WTC11 (cell line): ENCODE measurements around the gene RAMACL. TPM values are rescaled to one million over a fixed set of nuclear protein-coding genes. Genes with fewer than 3 reads are reported as not detected.
A peak's percentile ranks its signal among the peaks of the same experiment; 100 is the strongest.

ENCODE experiments used
- ATAC-seq: fragments of 200-7000 bp; cut with Tn5 transposase; 2 replicates; pipeline ENCODE4 v1.10.0; 2021; ENCODE audit warnings: mild to moderate bottlenecking, moderate library complexity
- CTCF ChIA-PET: fragments of 300-600 bp; sonication (Branson Sonifier 250); formaldehyde crosslinking; loops from one replicate; lab custom pipeline; 2021; ENCODE audit warnings: antibody characterized with exemption; lab: Charles Lee
- POLR2A ChIA-PET: fragments of 350-600 bp; sonication (Branson Sonifier 250); formaldehyde crosslinking; loops from one replicate; lab custom pipeline; 2021; ENCODE audit warnings: antibody characterized with exemption; lab: Charles Lee
- DNase-seq: peaks from one replicate; pipeline ENCODE4 v3.0.0; 2021; ENCODE audit warnings: low spot score
- H3K27ac Mint-ChIP-seq: 2 replicates; pipeline ENCODE4 v1.8.0; 2021; ENCODE audit warnings: mixed read lengths
- H3K27me3 Mint-ChIP-seq: 2 replicates; pipeline ENCODE4 v1.8.0; 2021; ENCODE audit warnings: low read depth, mild to moderate bottlenecking, moderate library complexity, mixed read lengths
- H3K36me3 Mint-ChIP-seq: 2 replicates; pipeline ENCODE4 v1.8.0; 2021; ENCODE audit warnings: mixed read lengths
- H3K4me1 Mint-ChIP-seq: 2 replicates; pipeline ENCODE4 v1.8.0; 2022; ENCODE audit warnings: mixed read lengths
- H3K4me3 Mint-ChIP-seq: 2 replicates; pipeline ENCODE4 v1.8.0; 2021; ENCODE audit warnings: mild to moderate bottlenecking, moderate library complexity, mixed read lengths
- H3K9me3 Mint-ChIP-seq: 2 replicates; pipeline ENCODE4 v1.8.0; 2021; ENCODE audit warnings: mixed read lengths
- CREB1 ChIP-seq: sonication (generic); formaldehyde crosslinking; IDR thresholded peaks from 2 replicates; pipeline ENCODE4 v1.8.0; 2023; ENCODE audit warnings: mild to moderate bottlenecking, missing genetic modification reagents
- ESRRA ChIP-seq: sonication (generic); formaldehyde crosslinking; IDR thresholded peaks from 2 replicates; pipeline ENCODE4 v1.8.1; 2022; ENCODE audit warnings: mild to moderate bottlenecking, missing genetic modification reagents, borderline replicate concordance
- HMGA2 ChIP-seq: fragments of 250-450 bp; sonication (Bioruptor Pico); IDR thresholded peaks from 2 replicates; pipeline ENCODE4 v1.4.0; 2021; ENCODE audit warnings: mild to moderate bottlenecking, moderate library complexity
- IRF2 ChIP-seq: sonication (generic); formaldehyde crosslinking; IDR thresholded peaks from 2 replicates; pipeline ENCODE4 v1.8.0; 2022; ENCODE audit warnings: low read depth, missing genetic modification reagents, borderline replicate concordance
- JAZF1 ChIP-seq: fragments of 250-450 bp; sonication (Bioruptor Pico); IDR thresholded peaks from 2 replicates; pipeline ENCODE4 v1.9.0; 2021; ENCODE audit warnings: moderate library complexity, mild to moderate bottlenecking, inconsistent platforms
- JUN ChIP-seq: sonication (generic); formaldehyde crosslinking; IDR thresholded peaks from 2 replicates; pipeline ENCODE4 v1.8.0; 2023; ENCODE audit warnings: mild to moderate bottlenecking, missing genetic modification reagents
- MXD4 ChIP-seq: fragments of 250-450 bp; sonication (Bioruptor Pico); IDR thresholded peaks from 2 replicates; pipeline ENCODE4 v1.8.0; 2021; ENCODE audit warnings: mild to moderate bottlenecking, moderate library complexity, borderline replicate concordance
- NR2C2 ChIP-seq: sonication (generic); formaldehyde crosslinking; IDR thresholded peaks from 2 replicates; pipeline ENCODE4 v1.8.0; 2022; ENCODE audit warnings: mild to moderate bottlenecking, missing genetic modification reagents
- OVOL2 ChIP-seq: fragments of 250-450 bp; sonication (Bioruptor Pico); IDR thresholded peaks from 2 replicates; pipeline ENCODE4 v1.9.0; 2021; ENCODE audit warnings: mild to moderate bottlenecking, borderline replicate concordance
- SP1 ChIP-seq: sonication (generic); formaldehyde crosslinking; conservative IDR thresholded peaks from 2 replicates; pipeline ENCODE4 v1.8.1; 2022; ENCODE audit warnings: missing genetic modification reagents
- TEAD4 ChIP-seq: sonication (generic); formaldehyde crosslinking; IDR thresholded peaks from 2 replicates; pipeline ENCODE4 v1.8.0; 2022; ENCODE audit warnings: mild to moderate bottlenecking, missing genetic modification reagents
- ZBTB21 ChIP-seq: sonication (generic); formaldehyde crosslinking; IDR thresholded peaks from 2 replicates; pipeline ENCODE4 v1.8.1; 2023; ENCODE audit warnings: mild to moderate bottlenecking, missing genetic modification reagents, borderline replicate concordance
- ZNF121 ChIP-seq: sonication (generic); formaldehyde crosslinking; IDR thresholded peaks from 2 replicates; pipeline ENCODE4 v1.8.0; 2023; ENCODE audit warnings: missing genetic modification reagents
- total RNA-seq: library from RNA; stranded (reverse); gene quantifications from 3 replicates; pipeline ENCODE4 v1.2.3, GENCODE V29; 2021
- TF ChIP-seq, protein P1 (sequence below): sonication (generic); formaldehyde crosslinking; IDR thresholded peaks from 2 replicates; pipeline ENCODE4 v1.8.1; 2023; ENCODE audit warnings: mild to moderate bottlenecking, moderate library complexity, missing genetic modification reagents
- TF ChIP-seq, protein P2 (sequence below): fragments of 250-450 bp; sonication (Bioruptor Pico); IDR thresholded peaks from 2 replicates; pipeline ENCODE4 v1.9.0; 2021; ENCODE audit warnings: mild to moderate bottlenecking
- TF ChIP-seq, protein P3 (sequence below): sonication (generic); formaldehyde crosslinking; IDR thresholded peaks from 2 replicates; pipeline ENCODE4 v1.8.1; 2023; ENCODE audit warnings: mild to moderate bottlenecking, missing genetic modification reagents, moderate library complexity
- TF ChIP-seq, protein P4 (sequence below): sonication (generic); formaldehyde crosslinking; IDR thresholded peaks from 2 replicates; pipeline ENCODE4 v1.8.1; 2022; ENCODE audit warnings: mild to moderate bottlenecking, missing genetic modification reagents, moderate library complexity, borderline replicate concordance
- TF ChIP-seq, protein P5 (sequence below): fragments of 250-450 bp; sonication (Bioruptor Pico); IDR thresholded peaks from 2 replicates; pipeline ENCODE4 v2.1.2; 2022; ENCODE audit warnings: mild to moderate bottlenecking, moderate library complexity
- TF ChIP-seq, protein P6 (sequence below): sonication (generic); formaldehyde crosslinking; IDR thresholded peaks from 2 replicates; pipeline ENCODE4 v1.8.0; 2023; ENCODE audit warnings: mild to moderate bottlenecking, missing genetic modification reagents

Gene RAMACL
- total RNA-seq, 1 experiment from 2014 or later = 0.79 TPM

DNA sequence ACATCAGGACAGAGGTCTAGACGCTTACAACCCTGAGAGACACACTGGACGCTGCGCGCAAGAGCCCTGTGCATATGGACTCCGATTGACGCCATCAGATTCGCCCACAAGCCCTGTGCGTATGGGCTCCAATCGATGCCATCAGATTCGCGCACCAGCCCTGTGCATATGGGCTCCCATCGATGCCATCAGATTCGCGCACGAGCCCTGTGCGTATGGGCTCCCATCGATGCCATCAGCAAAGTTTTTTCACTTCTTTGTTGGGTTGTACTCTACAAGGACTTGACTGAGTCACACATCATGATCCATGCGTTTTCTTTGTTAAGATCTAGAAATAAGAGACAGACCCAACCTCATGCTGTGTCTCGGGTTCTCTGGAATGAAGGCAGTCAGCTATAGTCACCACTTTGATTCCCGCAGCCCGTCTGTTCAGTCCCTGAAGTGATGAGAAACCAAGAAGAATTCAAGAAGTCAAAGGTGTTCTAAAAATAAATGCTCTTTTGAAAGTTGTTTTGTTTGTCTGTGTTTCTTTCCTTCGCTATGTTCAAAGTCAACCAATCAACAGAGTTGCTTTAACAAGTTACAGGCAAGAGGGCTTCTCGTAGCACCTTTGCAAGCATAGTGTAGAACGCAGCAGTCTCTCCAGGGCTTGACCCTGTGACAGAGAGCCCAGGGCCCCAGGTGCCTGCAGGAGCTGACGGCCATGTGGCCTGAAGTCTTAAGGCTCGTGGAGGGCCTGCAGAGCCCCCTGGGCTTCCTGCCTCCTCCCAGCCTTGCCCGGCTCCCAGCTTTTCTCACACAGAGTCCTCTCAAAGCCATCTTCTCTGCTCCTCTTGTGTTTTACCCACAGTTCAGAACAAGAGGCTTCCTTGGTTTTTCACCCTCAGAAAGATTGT is 32.6 kb upstream of the RAMACL start:
- Mint-ChIP-seq H3K9me3 (no peaks in the 10 kb centered on the region), H3K4me1 (peaks cover 65% of the 10 kb centered on the region), H3K27ac (peak overlapping the region; percentile 62; the same call in 1 of the 2 replicates), H3K4me3 (no peak overlapping the region), H3K36me3 (peaks cover 13% of the 10 kb centered on the region), H3K27me3 (no peaks in the 10 kb centered on the region)
- POLR2A ChIA-PET = no interaction called here
- ATAC-seq = no peak
- no peak for DNase-seq
- CTCF ChIA-PET = interaction anchor here (0.7 kb wide), 1 partner anchor 8 kb away, joined by 3 read pairs; the partner anchor contains the start of gene RPS6KA2
- TF ChIP-seq JUN (CRISPR knock-in tag) (no peak), MXD4 (CRISPR knock-in tag) (no peak)
- TF ChIP-seq, protein P1, sequence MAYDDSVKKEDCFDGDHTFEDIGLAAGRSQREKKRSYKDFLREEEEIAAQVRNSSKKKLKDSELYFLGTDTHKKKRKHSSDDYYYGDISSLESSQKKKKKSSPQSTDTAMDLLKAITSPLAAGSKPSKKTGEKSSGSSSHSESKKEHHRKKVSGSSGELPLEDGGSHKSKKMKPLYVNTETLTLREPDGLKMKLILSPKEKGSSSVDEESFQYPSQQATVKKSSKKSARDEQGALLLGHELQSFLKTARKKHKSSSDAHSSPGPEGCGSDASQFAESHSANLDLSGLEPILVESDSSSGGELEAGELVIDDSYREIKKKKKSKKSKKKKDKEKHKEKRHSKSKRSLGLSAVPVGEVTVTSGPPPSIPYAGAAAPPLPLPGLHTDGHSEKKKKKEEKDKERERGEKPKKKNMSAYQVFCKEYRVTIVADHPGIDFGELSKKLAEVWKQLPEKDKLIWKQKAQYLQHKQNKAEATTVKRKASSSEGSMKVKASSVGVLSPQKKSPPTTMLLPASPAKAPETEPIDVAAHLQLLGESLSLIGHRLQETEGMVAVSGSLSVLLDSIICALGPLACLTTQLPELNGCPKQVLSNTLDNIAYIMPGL (CRISPR knock-in tag) = no peak

DNA sequence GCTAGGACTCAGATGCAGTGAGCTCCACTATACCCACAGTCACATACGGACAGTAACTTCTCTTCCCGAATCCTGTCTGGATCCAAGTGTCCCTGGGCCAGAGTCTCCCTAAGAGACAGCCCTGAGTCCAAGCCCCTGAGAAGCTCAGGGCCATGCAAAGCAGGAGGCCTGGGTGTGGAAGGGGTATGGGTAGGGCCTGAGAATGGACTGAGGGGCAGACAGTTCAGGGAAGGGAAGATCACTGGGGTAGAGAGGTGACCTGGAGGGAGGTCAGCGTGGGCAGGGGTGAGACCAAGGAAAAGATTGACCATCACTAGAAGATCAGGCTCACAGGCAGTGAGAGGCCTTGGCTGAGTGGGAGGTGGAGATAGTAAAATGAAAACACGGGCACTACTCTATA is 31.8 kb upstream of the RAMACL start:
- no peaks in the 10 kb centered on the region for H3K9me3 Mint-ChIP-seq
- DNase-seq (no peak), ATAC-seq (no peak)
- H3K27ac Mint-ChIP-seq = no peak overlapping the region
- no peaks in the 10 kb centered on the region for H3K27me3 Mint-ChIP-seq
- peaks cover 13% of the 10 kb centered on the region for H3K36me3 Mint-ChIP-seq
- peaks cover 70% of the 10 kb centered on the region for H3K4me1 Mint-ChIP-seq
- CTCF ChIA-PET = interaction anchor here (0.7 kb wide), 1 partner anchor 9 kb away, joined by 3 read pairs; the partner anchor contains the start of gene RPS6KA2
- TF ChIP-seq CREB1 (CRISPR knock-in tag) (no peak), JUN (CRISPR knock-in tag) (no peak), TEAD4 (CRISPR knock-in tag) (no peak), HMGA2 (CRISPR knock-in tag) (no peak), NR2C2 (no peak), ZBTB21 (CRISPR knock-in tag) (no peak), IRF2 (CRISPR knock-in tag) (no peak), OVOL2 (no peak), ESRRA (CRISPR knock-in tag) (no peak)
- TF ChIP-seq, protein P2, sequence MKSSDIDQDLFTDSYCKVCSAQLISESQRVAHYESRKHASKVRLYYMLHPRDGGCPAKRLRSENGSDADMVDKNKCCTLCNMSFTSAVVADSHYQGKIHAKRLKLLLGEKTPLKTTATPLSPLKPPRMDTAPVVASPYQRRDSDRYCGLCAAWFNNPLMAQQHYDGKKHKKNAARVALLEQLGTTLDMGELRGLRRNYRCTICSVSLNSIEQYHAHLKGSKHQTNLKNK (CRISPR knock-in tag) = no peak
- TF ChIP-seq, protein P3, sequence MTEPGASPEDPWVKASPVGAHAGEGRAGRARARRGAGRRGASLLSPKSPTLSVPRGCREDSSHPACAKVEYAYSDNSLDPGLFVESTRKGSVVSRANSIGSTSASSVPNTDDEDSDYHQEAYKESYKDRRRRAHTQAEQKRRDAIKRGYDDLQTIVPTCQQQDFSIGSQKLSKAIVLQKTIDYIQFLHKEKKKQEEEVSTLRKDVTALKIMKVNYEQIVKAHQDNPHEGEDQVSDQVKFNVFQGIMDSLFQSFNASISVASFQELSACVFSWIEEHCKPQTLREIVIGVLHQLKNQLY = no peak
- TF ChIP-seq, protein P4, sequence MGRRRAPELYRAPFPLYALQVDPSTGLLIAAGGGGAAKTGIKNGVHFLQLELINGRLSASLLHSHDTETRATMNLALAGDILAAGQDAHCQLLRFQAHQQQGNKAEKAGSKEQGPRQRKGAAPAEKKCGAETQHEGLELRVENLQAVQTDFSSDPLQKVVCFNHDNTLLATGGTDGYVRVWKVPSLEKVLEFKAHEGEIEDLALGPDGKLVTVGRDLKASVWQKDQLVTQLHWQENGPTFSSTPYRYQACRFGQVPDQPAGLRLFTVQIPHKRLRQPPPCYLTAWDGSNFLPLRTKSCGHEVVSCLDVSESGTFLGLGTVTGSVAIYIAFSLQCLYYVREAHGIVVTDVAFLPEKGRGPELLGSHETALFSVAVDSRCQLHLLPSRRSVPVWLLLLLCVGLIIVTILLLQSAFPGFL (CRISPR knock-in tag) = no peak
- TF ChIP-seq, protein P5, sequence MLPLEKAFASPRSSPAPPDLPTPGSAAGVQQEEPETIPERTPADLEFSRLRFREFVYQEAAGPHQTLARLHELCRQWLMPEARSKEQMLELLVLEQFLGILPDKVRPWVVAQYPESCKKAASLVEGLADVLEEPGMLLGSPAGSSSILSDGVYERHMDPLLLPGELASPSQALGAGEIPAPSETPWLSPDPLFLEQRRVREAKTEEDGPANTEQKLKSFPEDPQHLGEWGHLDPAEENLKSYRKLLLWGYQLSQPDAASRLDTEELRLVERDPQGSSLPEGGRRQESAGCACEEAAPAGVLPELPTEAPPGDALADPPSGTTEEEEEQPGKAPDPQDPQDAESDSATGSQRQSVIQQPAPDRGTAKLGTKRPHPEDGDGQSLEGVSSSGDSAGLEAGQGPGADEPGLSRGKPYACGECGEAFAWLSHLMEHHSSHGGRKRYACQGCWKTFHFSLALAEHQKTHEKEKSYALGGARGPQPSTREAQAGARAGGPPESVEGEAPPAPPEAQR = no peak
- TF ChIP-seq, all 79 proteins: peak for 0
- no peak overlapping the region for H3K4me3 Mint-ChIP-seq
- POLR2A ChIA-PET = no interaction called here

DNA sequence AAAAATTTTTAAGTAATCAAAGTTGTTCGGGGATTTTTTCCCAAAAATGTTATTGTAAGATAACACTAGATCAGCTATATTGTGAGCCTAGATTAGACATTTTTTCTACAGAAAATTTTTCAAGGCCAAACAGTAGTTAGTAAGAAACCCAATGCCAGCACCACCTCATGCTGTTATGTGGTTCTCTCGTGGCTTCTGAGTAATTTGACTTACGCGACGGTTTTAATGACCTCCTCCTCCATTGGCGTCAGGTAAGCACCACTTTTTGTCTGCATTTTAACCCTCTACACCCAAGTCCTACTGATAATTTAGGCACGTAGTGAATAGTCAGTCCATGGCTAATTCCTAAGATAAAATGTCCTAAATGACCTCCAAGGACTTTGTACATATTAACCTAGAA is 30.9 kb upstream of the RAMACL start:
- DNase-seq = no peak
- Mint-ChIP-seq H3K4me3 (no peak overlapping the region), H3K27ac (no peak overlapping the region), H3K9me3 (no peaks in the 10 kb centered on the region), H3K36me3 (peaks cover 13% of the 10 kb centered on the region), H3K4me1 (peaks cover 69% of the 10 kb centered on the region), H3K27me3 (no peaks in the 10 kb centered on the region)
- POLR2A ChIA-PET = no interaction called here
- CTCF ChIA-PET = no interaction called here
- no peak for ATAC-seq
- TF ChIP-seq, protein P6, sequence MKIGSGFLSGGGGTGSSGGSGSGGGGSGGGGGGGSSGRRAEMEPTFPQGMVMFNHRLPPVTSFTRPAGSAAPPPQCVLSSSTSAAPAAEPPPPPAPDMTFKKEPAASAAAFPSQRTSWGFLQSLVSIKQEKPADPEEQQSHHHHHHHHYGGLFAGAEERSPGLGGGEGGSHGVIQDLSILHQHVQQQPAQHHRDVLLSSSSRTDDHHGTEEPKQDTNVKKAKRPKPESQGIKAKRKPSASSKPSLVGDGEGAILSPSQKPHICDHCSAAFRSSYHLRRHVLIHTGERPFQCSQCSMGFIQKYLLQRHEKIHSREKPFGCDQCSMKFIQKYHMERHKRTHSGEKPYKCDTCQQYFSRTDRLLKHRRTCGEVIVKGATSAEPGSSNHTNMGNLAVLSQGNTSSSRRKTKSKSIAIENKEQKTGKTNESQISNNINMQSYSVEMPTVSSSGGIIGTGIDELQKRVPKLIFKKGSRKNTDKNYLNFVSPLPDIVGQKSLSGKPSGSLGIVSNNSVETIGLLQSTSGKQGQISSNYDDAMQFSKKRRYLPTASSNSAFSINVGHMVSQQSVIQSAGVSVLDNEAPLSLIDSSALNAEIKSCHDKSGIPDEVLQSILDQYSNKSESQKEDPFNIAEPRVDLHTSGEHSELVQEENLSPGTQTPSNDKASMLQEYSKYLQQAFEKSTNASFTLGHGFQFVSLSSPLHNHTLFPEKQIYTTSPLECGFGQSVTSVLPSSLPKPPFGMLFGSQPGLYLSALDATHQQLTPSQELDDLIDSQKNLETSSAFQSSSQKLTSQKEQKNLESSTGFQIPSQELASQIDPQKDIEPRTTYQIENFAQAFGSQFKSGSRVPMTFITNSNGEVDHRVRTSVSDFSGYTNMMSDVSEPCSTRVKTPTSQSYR (CRISPR knock-in tag) = no peak
- no peak for TF ChIP-seq SP1 (CRISPR knock-in tag)
- TF ChIP-seq, protein P3 = no peak
- no peak for TF ChIP-seq MXD4 (CRISPR knock-in tag)
- TF ChIP-seq ZNF121 = no peak
- TF ChIP-seq JAZF1 (CRISPR knock-in tag) = no peak
